HG03571 (cell line): ENCODE data around the gene PRR9.
"Not testable (repeated sequence)": the region's sequence is repeated elsewhere in the genome, so short reads cannot be mapped to it uniquely, and the experiment has no call there.

ENCODE experiments used
- ATAC-seq: cut with Tn5 transposase; IDR thresholded peaks from one replicate; pipeline ENCODE4 v1.9.1; 2021; ENCODE audit not compliant: unreplicated experiment

The PRR9 gene

GRCh38 chr1:153217212-153217611 is at the start of gene PRR9:
Gene PRR9, plus strand, starts transcription at chr1:153217584. Its CDS starts 561 bp downstream, at chr1:153218145.
- no peak for ATAC-seq

GRCh38 chr1:153168686-153169085 is 48.7 kb upstream of the PRR9 start:
- ATAC-seq, result no peak

GRCh38 chr1:153174624-153175023 is 42.8 kb upstream of the PRR9 start:
- no peak for ATAC-seq

GRCh38 chr1:153178922-153179321 is 38.5 kb upstream of the PRR9 start:
- no peak for ATAC-seq

GRCh38 chr1:153180556-153180955 is 36.8 kb upstream of the PRR9 start:
- ATAC-seq, result no peak

- ATAC-seq, result not testable (repeated sequence)
Observed at GRCh38 chr1:153188301-153188700, 29.1 kb upstream of the PRR9 start.

GRCh38 chr1:153190373-153190772 is 27.0 kb upstream of the PRR9 start:
- ATAC-seq, result no peak

- ATAC-seq, result no peak
Observed at GRCh38 chr1:153192697-153193096, 24.7 kb upstream of the PRR9 start.

- no peak for ATAC-seq
Observed at GRCh38 chr1:153194331-153195050, 22.9 kb upstream of the PRR9 start.

GRCh38 chr1:153195216-153195615 is 22.2 kb upstream of the PRR9 start:
- no peak for ATAC-seq

- ATAC-seq, result no peak
Observed at GRCh38 chr1:153202006-153202405, 15.4 kb upstream of the PRR9 start.

GRCh38 chr1:153203130-153203529 is 14.3 kb upstream of the PRR9 start, which contains the start of gene LELP1:
Gene LELP1, plus strand, starts transcription at chr1:153203430. Its CDS starts 1,278 bp downstream, at chr1:153204708.
- ATAC-seq, result no peak

- no peak for ATAC-seq
Observed at GRCh38 chr1:153206631-153207030, 10.8 kb upstream of the PRR9 start.

- no peak for ATAC-seq
Observed at GRCh38 chr1:153210206-153210605, 7.2 kb upstream of the PRR9 start.

- ATAC-seq, result no peak
Observed at GRCh38 chr1:153212201-153212600, 5.2 kb upstream of the PRR9 start.

GRCh38 chr1:153213519-153213918 is 3.9 kb upstream of the PRR9 start:
- ATAC-seq, result no peak

- ATAC-seq, result no peak
Observed at GRCh38 chr1:153217744-153218416, 496 bp downstream of the PRR9 start.

- no peak for ATAC-seq
Observed at GRCh38 chr1:153220606-153221303, 3.4 kb downstream of the PRR9 start.

- not testable (repeated sequence) for ATAC-seq
Observed at GRCh38 chr1:153223040-153223891, 5.9 kb downstream of the PRR9 start.

- no peak for ATAC-seq
Observed at GRCh38 chr1:153227810-153228209, 10.4 kb downstream of the PRR9 start.

GRCh38 chr1:153228491-153228890 is 11.1 kb downstream of the PRR9 start:
- no peak for ATAC-seq
